A673 (cell line): ENCODE data around the gene CLEC4G. TPM values are rescaled to one million over a fixed set of nuclear protein-coding genes. Genes with fewer than 3 reads are reported as not detected.

Experiments used
- BruUV-seq: library from RNA; stranded (reverse); fragments of 400-500 nt; replicated peaks from 2 replicates; lab custom pipeline; 2021; lab: Mats Ljungman, UMichigan
- CTCF ChIA-PET: fragments of 300-600 bp; sonication (Branson Sonifier 250); formaldehyde crosslinking; loops from one replicate; lab custom pipeline; 2022; ENCODE audit warnings: antibody characterized with exemption; lab: Charles Lee
- POLR2A ChIA-PET: fragments of 300-600 bp; sonication (Branson Sonifier 250); formaldehyde crosslinking; loops from one replicate; lab custom pipeline; 2022; ENCODE audit warnings: antibody characterized with exemption; ENCODE audit not compliant: low non-redundant PET; lab: Charles Lee
- DNase-seq: peaks from one replicate; pipeline ENCODE4 v3.0.0-alpha.2; 2015; ENCODE audit warnings: low spot score
- H3K27ac ChIP-seq: fragments of 200-600 bp; sonication (generic); 2 replicates; pipeline ENCODE4 v1.5.1; 2016; ENCODE audit warnings: mixed run types, low read depth, mild to moderate bottlenecking, mixed read lengths, antibody characterized with exemption, low read length; ENCODE audit not compliant: poor library complexity, severe bottlenecking
- H3K27me3 ChIP-seq: fragments of 200-600 bp; sonication (generic); replicated peaks from 2 replicates; pipeline ENCODE4 v1.6.1; 2017; ENCODE audit warnings: mixed run types, low read depth, mild to moderate bottlenecking, mixed read lengths, antibody characterized with exemption, low read length; ENCODE audit not compliant: insufficient read depth, poor library complexity
- H3K36me3 ChIP-seq: fragments of 200-600 bp; sonication (generic); 2 replicates; pipeline ENCODE4 v1.6.1; 2016; ENCODE audit warnings: mixed run types, mild to moderate bottlenecking, mixed read lengths, antibody characterized with exemption, low read length; ENCODE audit not compliant: insufficient read depth, poor library complexity, severe bottlenecking
- H3K4me1 ChIP-seq: fragments of 200-600 bp; sonication (generic); 2 replicates; pipeline ENCODE4 v1.6.1; 2017; ENCODE audit warnings: mixed run types, mild to moderate bottlenecking, mixed read lengths, antibody characterized with exemption, low read length; ENCODE audit not compliant: insufficient read depth, poor library complexity, severe bottlenecking
- H3K4me3 ChIP-seq: fragments of 200-600 bp; sonication (generic); 2 replicates; pipeline ENCODE4 v1.5.1; 2016; ENCODE audit warnings: low read depth, mixed run types, mild to moderate bottlenecking, mixed read lengths, low read length; ENCODE audit not compliant: poor library complexity, severe bottlenecking
- H3K9me3 ChIP-seq: fragments of 200-600 bp; sonication (generic); 2 replicates; pipeline ENCODE4 v1.6.1; 2016; ENCODE audit warnings: mixed run types, low read depth, mild to moderate bottlenecking, mixed read lengths, antibody characterized with exemption, low read length; ENCODE audit not compliant: poor library complexity, severe bottlenecking
- EZH2 ChIP-seq: fragments of 200-600 bp; sonication (generic); IDR thresholded peaks from 2 replicates; pipeline ENCODE4 v1.6.1; 2017; ENCODE audit warnings: borderline replicate concordance, low read depth, mild to moderate bottlenecking, mixed read lengths, antibody characterized with exemption, low read length; ENCODE audit not compliant: poor library complexity, severe bottlenecking
- intact Hi-C: fragments of 100-400 bp; cut with micrococcal nuclease; formaldehyde crosslinking; loops from one replicate; pipeline ENCODE4 v1.10.0; 2022; ENCODE audit not compliant: unreplicated experiment
- total RNA-seq: library from RNA; stranded (reverse); gene quantifications from 2 replicates; pipeline ENCODE4 v1.2.3, GENCODE V29; 2021
- TF ChIP-seq, protein P1 (sequence below): fragments of 300-800, 200-600 bp; sonication (generic); conservative IDR thresholded peaks from 2 replicates; pipeline ENCODE4 v1.5.1; 2017; ENCODE audit warnings: low read depth, mild to moderate bottlenecking, antibody characterized with exemption, low read length, moderate library complexity, mixed read lengths

Gene CLEC4G
- total RNA-seq, 1 experiment from 2014 or later: not detected

DNA sequence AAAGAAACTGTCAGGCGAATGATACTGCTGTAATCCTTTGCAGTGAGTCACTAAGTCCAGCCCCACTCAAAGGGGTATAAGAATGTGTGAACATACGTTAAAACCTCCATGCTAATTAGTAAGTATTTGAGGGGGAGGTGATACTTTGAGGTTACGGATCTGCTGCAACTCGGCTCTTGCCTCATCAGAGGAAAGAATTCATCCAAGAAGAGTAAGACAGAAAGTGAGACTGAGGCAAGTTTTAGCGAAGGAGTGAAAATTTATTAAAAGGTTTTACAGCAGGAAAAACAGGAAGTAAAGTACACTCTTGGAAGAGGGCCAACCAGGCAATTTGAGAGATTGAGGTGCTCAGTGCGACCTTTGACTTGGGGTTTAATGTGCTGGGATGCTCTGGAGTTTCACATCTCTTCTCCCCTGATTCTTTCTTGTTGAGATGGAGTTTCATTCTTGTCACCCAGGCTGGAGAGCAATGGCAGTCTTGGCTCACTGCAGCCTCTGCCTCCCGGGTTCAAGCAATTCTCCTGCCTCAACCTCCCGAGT lies 40.9 kb upstream of the CLEC4G start:
- Histone ChIP-seq H3K36me3 (no peaks in the 10 kb centered on the region), H3K4me3 (no peak overlapping the region), H3K4me1 (peaks cover 6% of the 10 kb centered on the region), H3K27me3 (no peaks in the 10 kb centered on the region), H3K9me3 (no peaks in the 10 kb centered on the region), H3K27ac (no peak overlapping the region)
- ChIA-PET POLR2A (no interaction called here), CTCF (interaction anchor here (0.6 kb wide), 1 partner anchor 172 kb away, joined by 4 read pairs; no protein-coding TSS in a partner anchor)
- TF ChIP-seq, protein P1, sequence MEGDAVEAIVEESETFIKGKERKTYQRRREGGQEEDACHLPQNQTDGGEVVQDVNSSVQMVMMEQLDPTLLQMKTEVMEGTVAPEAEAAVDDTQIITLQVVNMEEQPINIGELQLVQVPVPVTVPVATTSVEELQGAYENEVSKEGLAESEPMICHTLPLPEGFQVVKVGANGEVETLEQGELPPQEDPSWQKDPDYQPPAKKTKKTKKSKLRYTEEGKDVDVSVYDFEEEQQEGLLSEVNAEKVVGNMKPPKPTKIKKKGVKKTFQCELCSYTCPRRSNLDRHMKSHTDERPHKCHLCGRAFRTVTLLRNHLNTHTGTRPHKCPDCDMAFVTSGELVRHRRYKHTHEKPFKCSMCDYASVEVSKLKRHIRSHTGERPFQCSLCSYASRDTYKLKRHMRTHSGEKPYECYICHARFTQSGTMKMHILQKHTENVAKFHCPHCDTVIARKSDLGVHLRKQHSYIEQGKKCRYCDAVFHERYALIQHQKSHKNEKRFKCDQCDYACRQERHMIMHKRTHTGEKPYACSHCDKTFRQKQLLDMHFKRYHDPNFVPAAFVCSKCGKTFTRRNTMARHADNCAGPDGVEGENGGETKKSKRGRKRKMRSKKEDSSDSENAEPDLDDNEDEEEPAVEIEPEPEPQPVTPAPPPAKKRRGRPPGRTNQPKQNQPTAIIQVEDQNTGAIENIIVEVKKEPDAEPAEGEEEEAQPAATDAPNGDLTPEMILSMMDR: no peak
- no peak for TF ChIP-seq EZH2
- DNase-seq: peak; percentile 46
- BruUV-seq: no TSS peak
- intact Hi-C loops: no loop called here

DNA sequence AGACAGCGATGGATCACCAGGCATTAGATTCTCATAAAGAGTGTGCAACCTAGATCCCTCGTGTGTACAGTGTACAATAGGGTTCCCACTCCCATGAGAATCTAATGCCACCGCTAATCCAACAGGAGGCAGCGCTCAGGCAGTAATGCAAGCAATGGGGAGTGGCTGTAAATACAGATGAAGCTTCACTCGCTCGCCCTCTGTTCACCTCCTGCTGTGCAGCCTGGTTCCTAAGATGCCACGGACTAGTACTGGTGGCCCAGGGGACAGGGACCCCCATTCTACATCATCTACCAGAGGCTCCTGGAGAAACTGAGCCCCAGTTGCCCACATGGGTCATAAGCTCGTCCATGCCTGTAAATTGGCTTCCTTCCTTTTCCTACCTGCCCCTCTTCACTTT lies 39.2 kb upstream of the CLEC4G start:
- Histone ChIP-seq H3K4me3 (no peak overlapping the region), H3K27me3 (no peaks in the 10 kb centered on the region), H3K36me3 (no peaks in the 10 kb centered on the region), H3K4me1 (peaks cover 6% of the 10 kb centered on the region), H3K9me3 (no peaks in the 10 kb centered on the region), H3K27ac (no peak overlapping the region)
- intact Hi-C loops: no loop called here
- no peak for DNase-seq
- ChIA-PET CTCF (no interaction called here), POLR2A (no interaction called here)
- no peak for TF ChIP-seq EZH2
- TF ChIP-seq, protein P1: no peak
- no TSS peak for BruUV-seq

DNA sequence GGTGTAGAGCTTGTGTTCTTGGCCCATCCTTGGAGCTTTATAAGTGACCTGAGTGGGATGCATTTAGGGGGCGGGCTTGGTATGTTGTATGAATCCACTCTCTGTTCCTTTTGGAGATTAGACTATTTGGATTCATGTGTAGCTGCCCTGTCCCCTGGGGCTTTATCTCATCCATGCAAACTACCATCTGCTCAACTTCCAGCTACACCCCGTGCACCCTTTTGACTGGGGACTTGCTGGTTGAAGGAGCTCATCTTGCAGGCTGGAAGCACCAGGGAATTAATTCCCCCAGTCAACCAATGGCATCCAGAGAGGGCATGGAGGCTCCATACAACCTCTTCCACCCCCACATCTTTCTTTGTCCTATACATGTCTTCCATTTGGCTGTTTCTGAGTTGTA lies 37.3 kb upstream of the CLEC4G start:
- CTCF ChIA-PET: interaction anchor here (0.6 kb wide), 1 partner anchor 415 kb away, joined by 3 read pairs; no protein-coding TSS in a partner anchor
- Histone ChIP-seq H3K36me3 (no peaks in the 10 kb centered on the region), H3K27ac (no peak overlapping the region), H3K4me3 (no peak overlapping the region), H3K9me3 (no peaks in the 10 kb centered on the region), H3K4me1 (peaks cover 6% of the 10 kb centered on the region), H3K27me3 (no peaks in the 10 kb centered on the region)
- DNase-seq: no peak
- intact Hi-C loops: no loop called here
- BruUV-seq: no TSS peak
- no peak for TF ChIP-seq EZH2
- TF ChIP-seq, protein P1: no peak
- POLR2A ChIA-PET: no interaction called here
